Thyroid gland (tissue), 4 donors: ENCODE results near the gene THOC1.

ENCODE experiments used
- CTCF ChIP-seq, 6 experiments: fragments of 200-600 bp in 3 of 6; fragments of 450-650 bp in 3 of 6; sonication (generic) in 3 of 6; IDR thresholded peaks; one replicate each; pipeline ENCODE4 v1.5.1; 2016 to 2019; ENCODE audit warnings: antibody characterized with exemption in 6 of 6, mild to moderate bottlenecking in 2 of 6, inconsistent platforms in 1 of 6, moderate library complexity in 1 of 6
- POLR2A ChIP-seq, 2 donors: fragments of 450-650 bp; IDR thresholded peaks; one replicate each; pipeline ENCODE4 v1.6.1; 2017; ENCODE audit warnings: antibody characterized with exemption in 2 of 2, mild to moderate bottlenecking in 2 of 2, moderate library complexity in 1 of 2

GRCh38 chr18:227902-228301 lies 39.9 kb downstream of the THOC1 start:
- TF ChIP-seq CTCF (IDR thresholded peaks at IDR 0.05) (no peak), POLR2A (IDR thresholded peaks at IDR 0.05) (no peak)
